ENCODE data around the gene CHMP1B. TPM values are rescaled to one million over a fixed set of nuclear protein-coding genes. Genes with fewer than 3 reads are reported as not detected.

CHMP1B gene
- total RNA-seq, 2 experiments from 2014 or later: 64.4 to 67.4 TPM

DNA sequence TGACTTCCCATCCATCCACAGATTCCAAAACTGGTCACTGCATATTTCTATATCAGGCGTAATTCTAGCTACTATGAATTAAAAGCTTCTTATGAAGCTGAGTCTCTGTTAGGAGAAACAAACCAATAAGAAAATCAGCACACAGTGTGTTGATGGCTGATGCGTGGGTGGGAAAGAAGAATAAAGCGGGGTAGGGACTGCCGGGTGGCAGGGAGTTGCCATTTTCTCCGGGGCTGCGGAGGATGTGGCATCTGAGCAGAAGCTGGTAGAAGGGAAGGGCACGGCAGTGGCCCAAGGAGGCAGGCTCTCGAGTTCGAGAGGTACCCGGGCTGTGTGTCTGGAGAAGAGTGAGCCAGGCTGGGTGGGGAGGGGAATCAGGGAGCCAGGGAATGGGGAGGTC, 48.6 kb upstream of the CHMP1B start:
- CTCF ChIA-PET: no interaction called here
- H3K27ac ChIP-seq (ENCODE audit: low read depth in 1 of 2, low read length in 2 of 2): no peak overlapping the region
- no peak overlapping the region for H3K4me3 ChIP-seq (ENCODE audit: low read length)
- H3K9me3 Mint-ChIP-seq: no peaks in the 10 kb centered on the region
- POLR2A ChIA-PET: no interaction called here
- no peaks in the 10 kb centered on the region for H3K36me3 Mint-ChIP-seq (ENCODE audit: low read depth)
- H3K4me3 Mint-ChIP-seq: no peak overlapping the region
- intact Hi-C loops (cut with DNase I, micrococcal nuclease): no loop called here
- H3K27ac Mint-ChIP-seq: no peak overlapping the region
- no peak for DNase-seq
- no peaks in the 10 kb centered on the region for H3K36me3 ChIP-seq (ENCODE audit: insufficient read depth, low read length)
- H3K27me3 ChIP-seq (ENCODE audit: control insufficient read depth in 1 of 2, insufficient read depth in 2 of 2, low read length in 2 of 2): no peaks in the 10 kb centered on the region
- H3K9me3 ChIP-seq (ENCODE audit: control insufficient read depth in 1 of 2, insufficient read depth in 1 of 2, low read length in 2 of 2): no peaks in the 10 kb centered on the region
- no peaks in the 10 kb centered on the region for H3K4me1 Mint-ChIP-seq (ENCODE audit: low read depth)
- H3K27me3 Mint-ChIP-seq: peaks cover 19% of the 10 kb centered on the region
- no peak for ATAC-seq (ENCODE audit: poor library complexity)
- TF ChIP-seq, protein P1, sequence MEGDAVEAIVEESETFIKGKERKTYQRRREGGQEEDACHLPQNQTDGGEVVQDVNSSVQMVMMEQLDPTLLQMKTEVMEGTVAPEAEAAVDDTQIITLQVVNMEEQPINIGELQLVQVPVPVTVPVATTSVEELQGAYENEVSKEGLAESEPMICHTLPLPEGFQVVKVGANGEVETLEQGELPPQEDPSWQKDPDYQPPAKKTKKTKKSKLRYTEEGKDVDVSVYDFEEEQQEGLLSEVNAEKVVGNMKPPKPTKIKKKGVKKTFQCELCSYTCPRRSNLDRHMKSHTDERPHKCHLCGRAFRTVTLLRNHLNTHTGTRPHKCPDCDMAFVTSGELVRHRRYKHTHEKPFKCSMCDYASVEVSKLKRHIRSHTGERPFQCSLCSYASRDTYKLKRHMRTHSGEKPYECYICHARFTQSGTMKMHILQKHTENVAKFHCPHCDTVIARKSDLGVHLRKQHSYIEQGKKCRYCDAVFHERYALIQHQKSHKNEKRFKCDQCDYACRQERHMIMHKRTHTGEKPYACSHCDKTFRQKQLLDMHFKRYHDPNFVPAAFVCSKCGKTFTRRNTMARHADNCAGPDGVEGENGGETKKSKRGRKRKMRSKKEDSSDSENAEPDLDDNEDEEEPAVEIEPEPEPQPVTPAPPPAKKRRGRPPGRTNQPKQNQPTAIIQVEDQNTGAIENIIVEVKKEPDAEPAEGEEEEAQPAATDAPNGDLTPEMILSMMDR (IDR thresholded peaks at IDR 0.05): no peak
- H3K4me1 ChIP-seq (ENCODE audit: insufficient read depth, low read length): no peaks in the 10 kb centered on the region

DNA sequence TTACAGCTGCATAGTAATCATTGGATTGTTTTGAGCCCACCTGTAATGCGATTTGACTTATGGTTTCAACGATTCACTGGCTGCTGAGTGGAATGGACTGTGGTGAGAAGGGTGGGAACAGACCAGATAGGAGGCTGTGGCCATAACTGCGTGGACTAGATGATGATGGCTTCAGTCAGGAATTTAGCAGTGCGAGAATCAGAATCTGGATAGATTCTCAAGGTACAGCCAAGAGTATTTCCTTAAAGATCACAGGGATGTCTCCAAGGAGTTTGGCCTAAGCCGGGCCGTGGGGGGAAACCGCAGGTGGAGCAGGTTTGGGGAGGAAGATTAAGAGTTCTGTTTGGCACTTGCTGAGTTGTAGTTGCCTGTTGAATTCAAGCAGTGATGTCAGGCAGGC, 44.0 kb upstream of the CHMP1B start:
- Histone ChIP-seq H3K4me3 (ENCODE audit: low read length) (no peak overlapping the region), H3K36me3 (ENCODE audit: insufficient read depth, low read length) (no peaks in the 10 kb centered on the region), H3K9me3 (ENCODE audit: control insufficient read depth in 1 of 2, insufficient read depth in 1 of 2, low read length in 2 of 2) (no peaks in the 10 kb centered on the region), H3K27ac (ENCODE audit: low read depth in 1 of 2, low read length in 2 of 2) (no peak overlapping the region), H3K27me3 (ENCODE audit: control insufficient read depth in 1 of 2, insufficient read depth in 2 of 2, low read length in 2 of 2) (no peaks in the 10 kb centered on the region), H3K4me1 (ENCODE audit: insufficient read depth, low read length) (no peaks in the 10 kb centered on the region)
- ChIA-PET CTCF (no interaction called here), POLR2A (no interaction called here)
- Mint-ChIP-seq H3K36me3 (ENCODE audit: low read depth) (no peaks in the 10 kb centered on the region), H3K9me3 (no peaks in the 10 kb centered on the region), H3K4me1 (ENCODE audit: low read depth) (no peaks in the 10 kb centered on the region), H3K27ac (no peak overlapping the region), H3K27me3 (peaks cover 27% of the 10 kb centered on the region), H3K4me3 (no peak overlapping the region)
- ATAC-seq (ENCODE audit: poor library complexity) (no peak), DNase-seq (no peak)
- TF ChIP-seq, protein P1 (IDR thresholded peaks at IDR 0.05): no peak
- intact Hi-C loops (cut with DNase I, micrococcal nuclease): no loop called here

GRCh38 chr18:11808001-11808855, 43.0 kb upstream of the CHMP1B start:
- TF ChIP-seq, protein P1 (IDR thresholded peaks at IDR 0.05): no peak
- Mint-ChIP-seq H3K4me3 (no peak overlapping the region), H3K4me1 (ENCODE audit: low read depth) (no peaks in the 10 kb centered on the region), H3K36me3 (ENCODE audit: low read depth) (no peaks in the 10 kb centered on the region), H3K9me3 (no peaks in the 10 kb centered on the region), H3K27ac (no peak overlapping the region), H3K27me3 (peaks cover 22% of the 10 kb centered on the region)
- Histone ChIP-seq H3K27ac (ENCODE audit: low read depth in 1 of 2, low read length in 2 of 2) (no peak overlapping the region), H3K27me3 (ENCODE audit: control insufficient read depth in 1 of 2, insufficient read depth in 2 of 2, low read length in 2 of 2) (no peaks in the 10 kb centered on the region), H3K9me3 (ENCODE audit: control insufficient read depth in 1 of 2, insufficient read depth in 1 of 2, low read length in 2 of 2) (no peaks in the 10 kb centered on the region), H3K4me1 (ENCODE audit: insufficient read depth, low read length) (no peaks in the 10 kb centered on the region), H3K36me3 (ENCODE audit: insufficient read depth, low read length) (no peaks in the 10 kb centered on the region), H3K4me3 (ENCODE audit: low read length) (no peak overlapping the region)
- ChIA-PET POLR2A (no interaction called here), CTCF (no interaction called here)
- intact Hi-C loops (cut with DNase I, micrococcal nuclease): no loop called here
- no peak for DNase-seq
- no peak for ATAC-seq (ENCODE audit: poor library complexity)

Measured in CD4-positive, alpha-beta T cell (primary cell).